ENCODE results near the gene PPARG.
A peak's percentile ranks its signal among the peaks of the same experiment; 100 is the strongest.

The PPARG gene

DNA sequence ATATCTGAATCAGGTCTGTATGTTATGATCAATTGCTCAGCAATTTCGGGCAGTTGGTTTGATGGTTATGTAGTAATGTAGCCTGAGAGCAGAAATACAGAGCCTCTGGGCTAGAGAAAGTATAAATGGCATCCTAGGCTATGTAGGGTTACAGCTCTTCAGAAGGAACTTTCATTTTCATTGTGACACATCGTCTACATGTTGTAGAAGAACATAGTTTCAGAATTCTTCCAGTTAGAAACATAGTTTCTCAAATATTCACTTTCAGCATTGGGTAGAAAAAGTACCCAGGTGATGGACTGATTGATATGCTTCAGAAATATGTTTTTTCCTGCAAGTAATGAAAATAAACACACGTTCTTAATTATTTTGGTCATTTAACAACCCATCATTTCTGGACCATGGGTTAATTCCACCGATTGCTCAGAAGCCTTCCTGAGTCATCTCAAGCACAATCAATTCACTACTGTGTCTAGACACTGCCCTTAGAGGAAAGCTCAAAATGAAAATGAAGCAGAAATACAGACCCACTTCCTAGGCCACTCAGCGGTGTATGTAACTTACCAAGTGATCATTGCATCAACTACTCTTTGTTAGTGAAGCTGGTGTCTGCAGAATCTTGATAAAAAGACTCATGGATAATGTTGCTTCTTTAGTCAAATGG is 106.6 kb downstream of the PPARG start:
- POLR2A ChIA-PET: interaction anchor here (0.6 kb wide), 1 partner anchor 18 kb away, joined by 4 read pairs; no protein-coding TSS in a partner anchor
- Histone ChIP-seq H3K9me3 (ENCODE audit: control extremely low read depth in 1 of 5, control insufficient read depth in 4 of 5, insufficient read depth in 2 of 5, low read depth in 1 of 5, low read length in 4 of 5) (no peaks in the 10 kb centered on the region), H3K4me1 (ENCODE audit: control extremely low read depth in 1 of 4, control insufficient read depth in 4 of 4, insufficient read depth in 4 of 4, low read length in 3 of 4) (peaks cover 0 to 6% (median 2%) of the 10 kb centered on the region in 4 experiments), H3K27me3 (replicated peaks in 2 of 5; ENCODE audit: control insufficient read depth in 4 of 5, insufficient read depth in 5 of 5, low read length in 4 of 5) (peaks cover 0 to 51% (median 18%) of the 10 kb centered on the region in 5 experiments), H3K36me3 (ENCODE audit: control insufficient read depth in 4 of 4, insufficient read depth in 4 of 4, low read length in 3 of 4) (no peaks in the 10 kb centered on the region), H3K4me3 (ENCODE audit: control insufficient read depth in 1 of 7, extremely low read depth in 1 of 7, insufficient read depth in 4 of 7, low read depth in 2 of 7, low read length in 6 of 7) (no peak overlapping the region), H3K27ac (ENCODE audit: insufficient read depth in 1 of 2, low read depth in 1 of 2, low read length in 2 of 2, poor library complexity in 1 of 2, severe bottlenecking in 2 of 2) (no peak overlapping the region)
- DNase-seq: no peak
- CTCF ChIA-PET: no interaction called here
- WGBS (ENCODE audit: insufficient coverage): 100% methylated on average over 3 of the region's 5 CpGs

DNA sequence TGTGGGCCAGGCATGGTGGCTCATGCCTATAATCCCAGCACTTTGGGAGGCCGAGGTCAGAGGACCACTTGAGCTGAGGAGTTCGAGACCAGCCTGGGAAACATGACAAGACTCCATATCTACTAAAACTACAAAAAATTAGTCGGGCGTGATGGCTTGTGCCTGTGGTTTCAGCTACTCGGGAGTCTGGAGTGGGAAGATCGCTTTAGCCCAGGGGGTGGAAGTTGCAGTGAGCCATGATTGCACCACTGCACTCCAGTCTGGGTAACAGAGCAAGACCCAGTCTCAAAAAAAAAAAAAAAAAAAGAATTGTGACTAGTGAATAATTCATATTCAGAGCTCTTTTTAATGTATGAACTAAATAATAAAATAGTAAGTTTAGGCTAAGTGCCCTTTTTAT is 107.6 kb downstream of the PPARG start:
- Histone ChIP-seq H3K9me3 (ENCODE audit: control extremely low read depth in 1 of 5, control insufficient read depth in 4 of 5, insufficient read depth in 2 of 5, low read depth in 1 of 5, low read length in 4 of 5) (no peaks in the 10 kb centered on the region), H3K27me3 (replicated peaks in 2 of 5; ENCODE audit: control insufficient read depth in 4 of 5, insufficient read depth in 5 of 5, low read length in 4 of 5) (peaks cover 0 to 54% (median 16%) of the 10 kb centered on the region in 5 experiments), H3K36me3 (ENCODE audit: control insufficient read depth in 4 of 4, insufficient read depth in 4 of 4, low read length in 3 of 4) (no peaks in the 10 kb centered on the region), H3K4me1 (ENCODE audit: control extremely low read depth in 1 of 4, control insufficient read depth in 4 of 4, insufficient read depth in 4 of 4, low read length in 3 of 4) (peaks cover 0 to 11% (median 5%) of the 10 kb centered on the region in 4 experiments), H3K4me3 (ENCODE audit: control insufficient read depth in 1 of 7, extremely low read depth in 1 of 7, insufficient read depth in 4 of 7, low read depth in 2 of 7, low read length in 6 of 7) (no peak overlapping the region), H3K27ac (ENCODE audit: insufficient read depth in 1 of 2, low read depth in 1 of 2, low read length in 2 of 2, poor library complexity in 1 of 2, severe bottlenecking in 2 of 2) (no peak overlapping the region)
- DNase-seq: no peak
- ChIA-PET POLR2A (interaction anchor here (0.6 kb wide), 1 partner anchor 162 kb away, joined by 3 read pairs; no protein-coding TSS in a partner anchor), CTCF (no interaction called here)
- WGBS (ENCODE audit: insufficient coverage): 50% methylated on average over 1 of the region's 6 CpGs

DNA sequence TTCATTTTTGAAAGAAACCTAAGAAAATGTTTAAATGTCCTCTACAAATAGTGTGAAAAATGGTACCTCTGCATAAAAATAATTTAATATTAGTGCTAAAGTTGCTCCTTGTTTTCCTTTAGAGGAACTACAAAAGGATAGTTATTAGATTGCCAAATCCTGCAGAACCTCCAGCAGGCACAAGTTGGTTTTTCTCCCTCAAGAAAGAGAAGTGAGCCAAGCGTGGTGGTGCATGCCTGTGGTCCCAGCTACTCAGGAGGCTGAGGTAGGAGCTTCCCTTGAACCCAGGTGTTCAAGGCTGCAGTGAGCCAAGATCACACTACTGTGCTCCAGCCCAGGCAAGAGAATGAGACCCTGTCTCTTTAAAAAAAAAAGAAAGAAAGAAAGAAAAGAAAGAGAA is 110.4 kb downstream of the PPARG start:
- ChIA-PET POLR2A (no interaction called here), CTCF (interaction anchor here (1.0 kb wide), 1 partner anchor 28 kb away, joined by 3 read pairs; no protein-coding TSS in a partner anchor)
- no peak for DNase-seq
- Histone ChIP-seq H3K27ac (ENCODE audit: insufficient read depth in 1 of 2, low read depth in 1 of 2, low read length in 2 of 2, poor library complexity in 1 of 2, severe bottlenecking in 2 of 2) (no peak overlapping the region), H3K36me3 (ENCODE audit: control insufficient read depth in 4 of 4, insufficient read depth in 4 of 4, low read length in 3 of 4) (no peaks in the 10 kb centered on the region), H3K27me3 (replicated peaks in 2 of 5; ENCODE audit: control insufficient read depth in 4 of 5, insufficient read depth in 5 of 5, low read length in 4 of 5) (peaks cover 0 to 32% (median 6%) of the 10 kb centered on the region in 5 experiments), H3K4me1 (ENCODE audit: control extremely low read depth in 1 of 4, control insufficient read depth in 4 of 4, insufficient read depth in 4 of 4, low read length in 3 of 4) (peaks cover 0 to 11% (median 5%) of the 10 kb centered on the region in 4 experiments), H3K4me3 (ENCODE audit: control insufficient read depth in 1 of 7, extremely low read depth in 1 of 7, insufficient read depth in 4 of 7, low read depth in 2 of 7, low read length in 6 of 7) (no peak overlapping the region), H3K9me3 (ENCODE audit: control extremely low read depth in 1 of 5, control insufficient read depth in 4 of 5, insufficient read depth in 2 of 5, low read depth in 1 of 5, low read length in 4 of 5) (no peaks in the 10 kb centered on the region)
- 88% methylated on average over 1 of the region's 1 CpG for WGBS (ENCODE audit: insufficient coverage)

DNA sequence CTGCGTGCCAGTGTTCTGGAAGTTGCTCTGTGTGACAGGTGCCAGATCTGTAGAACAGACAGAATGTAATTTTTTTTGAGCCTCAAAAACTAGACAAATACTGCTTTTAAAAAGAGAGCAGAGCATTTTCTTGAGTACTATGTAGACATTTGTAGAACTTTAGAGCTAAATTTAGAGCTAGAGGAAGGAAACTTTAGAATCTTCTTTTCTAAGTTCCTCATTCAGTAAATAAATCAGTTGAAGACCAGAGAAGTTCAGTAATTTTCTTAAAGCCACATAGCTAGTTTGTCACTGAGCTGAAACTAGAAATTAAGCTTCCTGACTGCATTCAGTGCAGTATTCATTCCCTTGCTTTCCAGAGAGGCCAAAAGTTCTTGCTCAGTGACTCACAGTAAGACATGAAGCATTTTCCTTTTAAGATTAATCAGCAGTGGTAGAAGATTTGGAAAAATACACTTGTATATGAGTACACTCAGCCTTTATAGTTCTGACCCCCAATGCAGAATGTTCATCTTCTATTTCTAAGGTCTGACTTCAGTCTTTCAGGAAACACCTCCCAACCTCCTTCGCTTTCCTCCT is 111.8 kb downstream of the PPARG start:
- H3K4me3 ChIP-seq (ENCODE audit: control insufficient read depth in 1 of 7, extremely low read depth in 1 of 7, insufficient read depth in 4 of 7, low read depth in 2 of 7, low read length in 6 of 7): peak overlapping the region in 1 of 7 experiments; percentile 3
- ChIA-PET CTCF (interaction anchor here (1.2 kb wide), 1 partner anchor 26 kb away, joined by 3 read pairs; no protein-coding TSS in a partner anchor), POLR2A (no interaction called here)
- DNase-seq: no peak
- H3K36me3 ChIP-seq (ENCODE audit: control insufficient read depth in 4 of 4, insufficient read depth in 4 of 4, low read length in 3 of 4): no peaks in the 10 kb centered on the region
- WGBS (ENCODE audit: insufficient coverage): no CpG with 5 or more reads among the region's 2 CpGs
- peaks cover 0 to 11% (median 5%) of the 10 kb centered on the region in 4 experiments for H3K4me1 ChIP-seq (ENCODE audit: control extremely low read depth in 1 of 4, control insufficient read depth in 4 of 4, insufficient read depth in 4 of 4, low read length in 3 of 4)
- no peak overlapping the region for H3K27ac ChIP-seq (ENCODE audit: insufficient read depth in 1 of 2, low read depth in 1 of 2, low read length in 2 of 2, poor library complexity in 1 of 2, severe bottlenecking in 2 of 2)
- H3K27me3 ChIP-seq (replicated peaks in 2 of 5; ENCODE audit: control insufficient read depth in 4 of 5, insufficient read depth in 5 of 5, low read length in 4 of 5): peaks cover 0 to 26% (median 6%) of the 10 kb centered on the region in 5 experiments
- no peaks in the 10 kb centered on the region for H3K9me3 ChIP-seq (ENCODE audit: control extremely low read depth in 1 of 5, control insufficient read depth in 4 of 5, insufficient read depth in 2 of 5, low read depth in 1 of 5, low read length in 4 of 5)

DNA sequence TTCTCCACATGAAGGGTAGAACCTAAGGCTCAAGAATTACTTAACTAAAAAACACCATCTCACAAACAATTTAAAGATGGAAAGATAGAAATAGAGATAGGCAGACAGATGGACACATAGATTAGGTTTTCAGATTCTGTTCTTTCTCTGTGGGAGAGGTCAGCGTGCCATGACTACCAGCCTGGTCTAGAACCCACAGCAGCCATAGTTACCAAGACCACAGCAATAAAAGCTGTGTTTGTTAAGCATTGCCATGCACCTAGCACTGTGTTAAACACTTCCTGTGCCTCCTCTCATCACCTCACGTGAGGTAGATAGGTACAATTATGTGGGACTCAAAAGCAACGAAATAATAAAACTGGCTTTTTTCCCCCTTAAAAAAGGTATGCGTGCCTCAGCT is 112.3 kb downstream of the PPARG start:
- Histone ChIP-seq H3K9me3 (ENCODE audit: control extremely low read depth in 1 of 5, control insufficient read depth in 4 of 5, insufficient read depth in 2 of 5, low read depth in 1 of 5, low read length in 4 of 5) (no peaks in the 10 kb centered on the region), H3K27me3 (replicated peaks in 2 of 5; ENCODE audit: control insufficient read depth in 4 of 5, insufficient read depth in 5 of 5, low read length in 4 of 5) (peaks cover 0 to 26% (median 4%) of the 10 kb centered on the region in 5 experiments), H3K4me1 (ENCODE audit: control extremely low read depth in 1 of 4, control insufficient read depth in 4 of 4, insufficient read depth in 4 of 4, low read length in 3 of 4) (peaks cover 0 to 11% (median 5%) of the 10 kb centered on the region in 4 experiments), H3K4me3 (ENCODE audit: control insufficient read depth in 1 of 7, extremely low read depth in 1 of 7, insufficient read depth in 4 of 7, low read depth in 2 of 7, low read length in 6 of 7) (no peak overlapping the region), H3K36me3 (ENCODE audit: control insufficient read depth in 4 of 4, insufficient read depth in 4 of 4, low read length in 3 of 4) (no peaks in the 10 kb centered on the region), H3K27ac (ENCODE audit: insufficient read depth in 1 of 2, low read depth in 1 of 2, low read length in 2 of 2, poor library complexity in 1 of 2, severe bottlenecking in 2 of 2) (no peak overlapping the region)
- DNase-seq: no peak
- 100% methylated on average over 1 of the region's 4 CpGs for WGBS (ENCODE audit: insufficient coverage)
- CTCF ChIA-PET: interaction anchor here (1.2 kb wide), 1 partner anchor 26 kb away, joined by 3 read pairs; no protein-coding TSS in a partner anchor
- POLR2A ChIA-PET: no interaction called here

DNA sequence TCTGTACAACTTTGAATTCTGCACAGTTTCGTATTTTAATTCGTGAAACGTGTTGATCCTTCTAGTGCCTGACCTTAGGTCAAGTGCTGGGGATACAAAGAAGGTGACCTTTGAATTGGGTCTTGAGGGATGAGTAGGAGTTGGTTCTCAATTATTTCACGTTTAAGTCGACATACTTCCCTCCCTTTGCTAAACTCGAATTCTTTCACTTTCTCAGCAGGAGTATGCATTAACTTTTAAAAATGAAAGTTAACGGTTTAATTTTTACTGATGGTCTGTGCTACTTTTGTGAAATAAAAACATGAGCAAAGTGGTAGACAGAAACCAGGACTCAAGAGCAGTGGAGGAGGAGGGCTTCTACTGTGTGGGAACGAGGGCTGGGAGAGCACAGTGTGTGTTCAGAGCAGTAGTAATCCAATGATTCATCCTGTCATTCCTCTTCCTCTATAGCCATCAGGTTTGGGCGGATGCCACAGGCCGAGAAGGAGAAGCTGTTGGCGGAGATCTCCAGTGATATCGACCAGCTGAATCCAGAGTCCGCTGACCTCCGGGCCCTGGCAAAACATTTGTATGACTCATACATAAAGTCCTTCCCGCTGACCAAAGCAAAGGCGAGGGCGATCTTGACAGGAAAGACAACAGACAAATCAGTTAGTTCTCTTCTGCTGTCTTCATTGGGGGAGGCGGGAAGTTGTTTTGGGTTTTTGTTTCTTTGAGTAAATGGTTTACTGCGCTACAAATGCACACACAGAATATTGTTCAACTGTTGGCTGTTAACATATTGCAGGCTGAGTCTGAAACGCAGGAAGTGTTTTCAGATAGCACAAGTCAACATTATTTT is 116.8 kb downstream of the PPARG start:
- H3K27me3 ChIP-seq (replicated peaks in 2 of 5; ENCODE audit: control insufficient read depth in 4 of 5, insufficient read depth in 5 of 5, low read length in 4 of 5): peaks cover 0 to 13% (median 0%) of the 10 kb centered on the region in 5 experiments
- CTCF ChIA-PET: no interaction called here
- no peaks in the 10 kb centered on the region for H3K36me3 ChIP-seq (ENCODE audit: control insufficient read depth in 4 of 4, insufficient read depth in 4 of 4, low read length in 3 of 4)
- H3K4me3 ChIP-seq (ENCODE audit: control insufficient read depth in 1 of 7, extremely low read depth in 1 of 7, insufficient read depth in 4 of 7, low read depth in 2 of 7, low read length in 6 of 7): no peak overlapping the region
- no peaks in the 10 kb centered on the region for H3K9me3 ChIP-seq (ENCODE audit: control extremely low read depth in 1 of 5, control insufficient read depth in 4 of 5, insufficient read depth in 2 of 5, low read depth in 1 of 5, low read length in 4 of 5)
- WGBS (ENCODE audit: insufficient coverage): 95% methylated on average over 13 of the region's 20 CpGs
- no peak overlapping the region for H3K27ac ChIP-seq (ENCODE audit: insufficient read depth in 1 of 2, low read depth in 1 of 2, low read length in 2 of 2, poor library complexity in 1 of 2, severe bottlenecking in 2 of 2)
- no peak for DNase-seq
- peaks cover 0 to 4% (median under 1%) of the 10 kb centered on the region in 4 experiments for H3K4me1 ChIP-seq (ENCODE audit: control extremely low read depth in 1 of 4, control insufficient read depth in 4 of 4, insufficient read depth in 4 of 4, low read length in 3 of 4)
- POLR2A ChIA-PET: interaction anchor here (0.6 kb wide), 1 partner anchor 38 kb away, joined by 3 read pairs; no protein-coding TSS in a partner anchor
